ENCODE data around the gene MYCT1. TPM values are rescaled to one million over a fixed set of nuclear protein-coding genes. Genes with fewer than 3 reads are reported as not detected.

Gene MYCT1
- polyA plus RNA-seq, 3 donors, result not detected

- peaks cover 0 to under 1% (median 0%) of the 10 kb centered on the region in 7 donors for H3K9me3 Mint-ChIP-seq
- Histone ChIP-seq H3K27ac (ENCODE audit: low read depth in 1 of 2, low read length in 2 of 2) (no peak overlapping the region), H3K4me1 (ENCODE audit: control insufficient read depth in 1 of 2, insufficient read depth in 2 of 2, low read length in 2 of 2) (no peaks in the 10 kb centered on the region), H3K4me2 (replicated peaks; ENCODE audit: extremely low read depth, low read length, poor library complexity, severe bottlenecking) (no peak overlapping the region), H3K27me3 (ENCODE audit: control insufficient read depth in 2 of 2, insufficient read depth in 2 of 2, low read length in 2 of 2) (peaks cover 6% of the 10 kb centered on the region in 2 donors), H3K4me3 (replicated peaks in 1 of 3; ENCODE audit: low read depth in 2 of 3, low read length in 3 of 3) (no peak overlapping the region), H4K20me1 (ENCODE audit: insufficient read depth, low read length) (no peaks in the 10 kb centered on the region), H3K9me3 (replicated peaks in 1 of 2; ENCODE audit: control insufficient read depth in 1 of 2, insufficient read depth in 1 of 2, low read length in 2 of 2) (no peaks in the 10 kb centered on the region), H3K79me2 (ENCODE audit: insufficient read depth, low read length) (no peaks in the 10 kb centered on the region), H3K36me3 (replicated peaks in 1 of 2; ENCODE audit: control insufficient read depth in 1 of 2, insufficient read depth in 2 of 2, low read length in 2 of 2) (no peaks in the 10 kb centered on the region), H2AFZ (ENCODE audit: insufficient read depth, low read depth, low read length, poor library complexity, severe bottlenecking) (no peak overlapping the region), H3K9ac (ENCODE audit: insufficient read depth, low read length, poor library complexity, severe bottlenecking) (no peak overlapping the region)
- intact Hi-C loops (cut with micrococcal nuclease), result no loop called here
- TF ChIP-seq CTCF (IDR thresholded peaks at IDR 0.05), result no peak
- peaks cover 13% of the 10 kb centered on the region for H3K4me1 Mint-ChIP-seq
- WGBS (ENCODE audit: insufficient coverage), result 94% methylated on average over 2 of the region's 2 CpGs
- H3K4me3 Mint-ChIP-seq, result no peak overlapping the region
- H3K36me3 Mint-ChIP-seq, result no peaks in the 10 kb centered on the region
- peaks cover 2 to 13% (median 5%) of the 10 kb centered on the region in 3 donors for H3K27me3 Mint-ChIP-seq (ENCODE audit: low read depth in 3 of 3)
- DNase-seq, result no peak
- no peak overlapping the region for H3K27ac Mint-ChIP-seq
These were observed 1.2 kb upstream of the MYCT1 start for GRCh38 chr6:152696522-152696921.

DNA sequence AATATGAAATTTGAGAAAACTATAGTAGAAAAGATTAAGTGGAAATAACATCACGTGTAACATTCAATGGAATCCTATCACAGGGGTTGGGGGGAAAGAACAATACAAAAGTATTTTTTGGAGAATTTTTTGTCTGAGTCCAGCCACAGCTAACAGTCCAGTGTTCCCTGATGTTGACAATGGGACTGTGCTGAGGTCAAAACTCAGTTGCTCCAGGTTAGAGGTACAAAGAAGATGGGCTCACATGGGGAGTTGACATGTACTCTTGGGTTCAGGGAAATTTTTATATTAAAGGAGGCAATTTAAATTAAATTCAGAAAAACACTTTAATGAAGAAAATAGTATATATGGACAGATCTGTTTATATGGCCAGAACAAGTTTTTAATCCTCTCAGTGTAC is 995 bp downstream of the MYCT1 start:
- TF ChIP-seq CTCF (IDR thresholded peaks at IDR 0.05), result no peak
- no peak overlapping the region for H3K4me3 Mint-ChIP-seq
- H3K27ac Mint-ChIP-seq, result no peak overlapping the region
- WGBS (ENCODE audit: insufficient coverage), result 25% methylated on average over 1 of the region's 1 CpG
- peaks cover 13% of the 10 kb centered on the region for H3K4me1 Mint-ChIP-seq
- no peak for DNase-seq
- Histone ChIP-seq H3K27me3 (ENCODE audit: control insufficient read depth in 2 of 2, insufficient read depth in 2 of 2, low read length in 2 of 2) (peaks cover 6% of the 10 kb centered on the region in 2 donors), H3K79me2 (ENCODE audit: insufficient read depth, low read length) (no peaks in the 10 kb centered on the region), H3K9ac (ENCODE audit: insufficient read depth, low read length, poor library complexity, severe bottlenecking) (no peak overlapping the region), H3K4me1 (ENCODE audit: control insufficient read depth in 1 of 2, insufficient read depth in 2 of 2, low read length in 2 of 2) (no peaks in the 10 kb centered on the region), H3K4me2 (replicated peaks; ENCODE audit: extremely low read depth, low read length, poor library complexity, severe bottlenecking) (no peak overlapping the region), H3K36me3 (replicated peaks in 1 of 2; ENCODE audit: control insufficient read depth in 1 of 2, insufficient read depth in 2 of 2, low read length in 2 of 2) (no peaks in the 10 kb centered on the region), H3K9me3 (replicated peaks in 1 of 2; ENCODE audit: control insufficient read depth in 1 of 2, insufficient read depth in 1 of 2, low read length in 2 of 2) (no peaks in the 10 kb centered on the region), H2AFZ (ENCODE audit: insufficient read depth, low read depth, low read length, poor library complexity, severe bottlenecking) (no peak overlapping the region), H3K4me3 (replicated peaks in 1 of 3; ENCODE audit: low read depth in 2 of 3, low read length in 3 of 3) (no peak overlapping the region), H3K27ac (ENCODE audit: low read depth in 1 of 2, low read length in 2 of 2) (no peak overlapping the region), H4K20me1 (ENCODE audit: insufficient read depth, low read length) (no peaks in the 10 kb centered on the region)
- peaks cover 2 to 15% (median 6%) of the 10 kb centered on the region in 3 donors for H3K27me3 Mint-ChIP-seq (ENCODE audit: low read depth in 3 of 3)
- intact Hi-C loops (cut with micrococcal nuclease), result no loop called here
- H3K9me3 Mint-ChIP-seq, result no peaks in the 10 kb centered on the region
- H3K36me3 Mint-ChIP-seq, result no peaks in the 10 kb centered on the region
